UCSD-AML1 (cell line): ENCODE results near the gene SLC44A1.

Experiments used
- DNase-seq: peaks from one replicate; lab custom pipeline; 2025; ENCODE audit not compliant: unreplicated experiment; lab: John Stamatoyannopoulos, UW

SLC44A1 gene

DNA sequence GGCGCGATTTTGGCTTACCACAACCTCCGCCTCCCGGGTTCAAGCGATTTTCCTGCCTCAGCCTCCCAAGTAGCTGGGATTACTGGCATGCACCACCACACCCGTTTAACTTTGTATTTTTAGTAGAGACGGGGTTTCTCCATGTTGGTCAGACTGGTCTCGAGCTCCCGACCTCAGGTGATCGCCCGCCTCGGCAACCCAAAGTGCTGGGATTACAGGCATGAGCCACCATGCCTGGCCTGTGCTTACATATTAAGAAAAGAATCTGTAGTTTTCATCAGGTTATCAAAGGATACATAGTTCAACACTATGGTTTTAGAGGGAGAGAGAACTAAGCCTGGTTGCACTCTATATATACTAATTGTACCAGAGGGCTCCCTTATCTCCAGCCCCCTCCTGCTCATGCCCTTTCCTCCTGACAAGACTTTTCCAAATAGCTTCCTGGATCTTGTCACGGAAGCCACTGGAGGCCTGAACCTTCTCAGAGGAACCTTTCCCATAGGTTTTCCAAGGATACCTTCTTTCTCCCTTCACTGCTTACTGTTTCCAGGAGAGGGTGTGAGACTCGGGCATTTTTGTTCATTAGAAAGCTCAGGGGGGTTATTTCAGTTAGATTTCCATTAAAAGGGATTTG is 53.1 kb downstream of the SLC44A1 start:
- DNase-seq: peak; percentile 14

DNA sequence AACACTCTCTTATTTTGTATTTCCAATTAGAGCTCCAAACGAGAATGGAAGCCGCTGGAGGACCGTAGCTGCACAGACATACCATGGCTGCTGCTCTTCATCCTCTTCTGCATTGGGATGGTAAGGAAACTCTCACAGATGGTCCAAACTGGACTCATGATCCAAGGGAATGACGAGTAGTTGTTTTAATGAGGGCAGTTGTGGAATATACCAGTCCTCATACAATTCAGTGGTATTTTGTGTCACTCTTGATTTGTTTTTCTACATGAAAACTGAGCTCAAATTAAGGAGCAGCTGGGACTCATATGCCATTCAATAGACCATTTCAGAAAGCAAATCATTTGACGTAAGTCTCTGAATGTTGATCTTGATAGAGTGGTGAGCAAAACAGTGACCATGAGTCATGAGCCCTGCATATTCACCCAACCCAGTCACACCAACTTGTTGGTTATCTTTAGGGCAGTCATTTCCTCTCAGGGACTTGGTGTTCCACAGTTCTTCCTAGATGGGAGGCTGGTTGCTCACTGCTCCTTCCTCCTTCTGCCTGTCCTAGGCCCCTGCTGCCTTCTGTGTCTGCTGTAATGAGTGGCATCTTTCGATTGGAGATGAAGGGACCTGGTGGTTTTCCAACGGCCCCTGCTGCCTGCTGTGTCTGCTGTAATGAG is 54.9 kb downstream of the SLC44A1 start:
- DNase-seq: peak; percentile 71

DNA sequence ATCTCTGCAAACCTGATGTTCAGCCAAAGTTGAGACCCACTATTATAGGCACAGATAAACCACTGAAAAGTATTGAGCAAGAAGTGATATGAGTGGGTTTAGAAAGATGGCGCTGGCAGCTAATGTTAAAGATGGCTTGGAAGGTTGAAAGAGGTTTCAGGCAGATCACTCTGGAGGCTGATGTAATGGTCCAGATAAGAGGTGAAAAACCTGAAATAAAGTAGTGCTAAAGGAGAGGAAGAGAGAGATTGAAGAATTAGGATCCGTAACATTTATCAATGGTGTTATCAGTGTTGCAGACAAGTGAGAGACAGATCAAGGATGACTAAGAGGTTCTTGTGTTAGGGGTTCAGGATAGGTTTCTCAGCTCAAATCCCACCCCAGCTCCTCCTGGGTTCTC is 58.3 kb downstream of the SLC44A1 start:
- DNase-seq: no peak

DNA sequence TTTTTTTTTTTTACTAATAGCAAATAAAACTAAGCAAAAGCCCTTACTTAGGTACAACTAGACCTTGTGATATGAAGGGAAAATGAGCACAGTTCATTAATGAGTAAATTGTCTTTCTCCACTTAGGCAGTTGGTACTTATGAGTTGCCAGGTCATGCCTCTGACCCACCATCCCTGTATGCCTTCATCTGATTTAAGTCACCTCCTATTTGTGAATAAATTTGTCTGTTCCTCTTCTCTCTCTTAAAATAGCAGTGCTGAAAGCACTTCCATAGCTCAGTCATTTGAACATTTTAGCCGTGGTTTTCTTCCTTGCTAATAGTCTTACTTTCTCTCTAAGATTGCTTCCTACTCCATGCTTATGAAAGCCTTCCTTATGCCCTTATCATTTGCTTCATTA is 61.4 kb downstream of the SLC44A1 start:
- no peak for DNase-seq

DNA sequence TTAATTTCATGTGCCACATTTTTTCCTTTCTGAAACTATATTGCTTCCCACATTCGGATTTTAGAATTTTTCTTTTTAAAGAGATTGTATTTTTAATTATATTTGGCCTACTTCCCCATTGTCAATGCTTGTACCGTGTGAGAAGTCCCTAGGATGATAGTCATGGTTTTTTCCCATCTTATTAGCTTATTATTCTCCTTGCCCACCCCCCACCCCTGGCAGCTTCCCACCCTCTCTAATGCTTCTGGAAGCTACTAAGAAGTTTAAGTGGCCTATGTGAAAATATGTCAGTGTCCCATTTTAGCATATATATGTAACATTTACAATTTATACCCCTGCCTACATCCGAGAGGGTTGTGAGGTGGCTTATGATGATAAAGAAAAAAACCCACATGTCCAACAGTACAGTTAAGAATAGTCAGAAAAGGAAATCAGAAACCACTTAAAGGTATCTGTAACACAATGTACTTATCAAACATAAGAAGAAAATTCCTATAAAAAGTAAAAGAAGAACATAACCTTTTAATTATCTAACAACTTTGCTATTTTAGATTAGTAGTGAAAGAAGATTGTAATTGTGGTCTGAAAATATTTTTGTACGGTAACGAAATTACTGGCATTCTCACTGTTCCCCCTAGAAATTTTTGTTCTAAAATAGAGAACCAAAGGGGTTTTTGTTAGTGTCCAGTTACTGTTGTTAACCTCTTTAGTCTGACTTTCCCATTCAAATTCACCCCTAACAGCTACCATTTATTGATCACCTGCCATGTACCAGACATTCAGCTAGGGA is 62.1 kb downstream of the SLC44A1 start:
- no peak for DNase-seq

DNA sequence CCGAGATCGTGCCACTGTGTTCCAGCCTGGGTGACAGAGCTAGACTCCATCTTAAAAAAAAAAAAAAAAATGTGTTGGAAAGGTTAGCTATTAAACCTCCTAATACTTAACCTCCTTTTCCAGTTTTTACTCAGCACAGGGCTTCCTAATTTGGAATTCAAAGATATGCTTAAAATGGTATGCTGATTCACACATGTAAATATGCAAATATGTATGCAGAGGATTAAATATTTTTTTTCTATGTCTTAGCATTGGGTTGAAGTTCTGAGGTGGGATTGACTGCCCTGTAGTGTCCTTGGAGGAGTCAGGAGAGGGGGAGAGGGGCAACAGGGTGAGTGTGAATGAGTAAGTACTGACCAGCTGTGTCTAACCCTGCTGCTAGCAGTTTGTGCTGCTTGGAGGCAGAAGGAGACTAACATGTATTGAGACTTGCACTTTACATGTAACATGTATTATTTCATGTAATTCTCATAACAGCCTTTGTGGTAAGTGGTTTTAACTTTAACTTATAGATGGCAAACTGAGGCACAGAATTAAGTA is 63.2 kb downstream of the SLC44A1 start:
- no peak for DNase-seq

DNA sequence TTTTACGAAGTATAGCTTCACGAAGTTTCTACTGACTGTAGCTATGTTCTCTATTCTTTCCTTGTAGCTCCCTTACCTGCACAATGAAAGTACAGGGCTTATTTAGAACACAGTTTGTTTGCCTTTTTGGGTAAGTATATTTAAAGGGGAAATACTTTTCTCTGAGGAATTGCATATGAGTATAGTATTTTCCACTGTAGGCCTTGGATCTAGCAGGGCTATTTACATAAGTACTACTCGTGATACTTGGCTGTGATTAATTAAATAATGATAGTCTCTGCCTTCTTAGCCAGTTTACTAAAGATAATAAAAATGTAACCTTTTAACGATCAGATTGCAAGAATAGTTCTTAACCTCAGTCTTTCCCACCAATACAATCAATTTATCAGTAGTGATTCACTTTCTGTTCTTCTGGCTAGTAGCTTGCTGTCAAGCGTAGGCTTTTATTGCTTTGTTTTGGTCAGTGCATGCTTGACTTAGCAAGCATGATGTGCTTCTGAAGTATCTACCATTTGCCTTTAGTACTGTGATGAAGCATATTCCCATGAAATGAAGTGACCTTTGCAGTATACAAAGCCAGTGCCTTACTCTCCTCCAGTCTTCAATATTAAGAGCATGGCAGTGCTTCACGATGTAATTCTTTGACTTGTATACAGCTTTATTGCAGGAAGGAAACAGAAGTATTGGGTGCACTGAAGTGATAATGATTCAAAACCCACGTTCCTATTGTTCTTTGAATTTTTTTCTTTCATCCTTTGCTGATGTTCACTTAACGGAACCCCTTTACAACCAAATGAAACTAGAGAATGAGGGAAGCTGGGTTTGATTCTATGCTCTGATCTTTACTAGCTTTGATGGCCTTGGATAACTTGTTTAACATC is 64.2 kb downstream of the SLC44A1 start:
- no peak for DNase-seq

DNA sequence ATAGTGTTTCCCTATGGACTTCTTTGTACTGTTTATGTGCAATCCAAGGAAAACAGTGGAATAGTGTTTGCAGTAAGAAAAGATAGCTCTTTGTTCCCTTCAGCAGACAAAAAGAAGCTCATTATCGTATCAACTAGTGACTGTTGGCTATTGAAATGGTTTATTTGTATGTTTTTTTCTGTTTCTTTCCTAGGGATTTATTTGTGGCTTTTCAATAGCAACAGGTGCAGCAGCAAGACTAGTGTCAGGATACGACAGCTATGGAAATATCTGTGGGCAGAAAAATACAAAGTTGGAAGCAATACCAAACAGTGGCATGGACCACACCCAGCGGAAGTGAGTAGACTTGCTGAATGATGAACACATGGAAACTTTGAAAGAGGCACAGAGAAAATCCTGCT is 65.1 kb downstream of the SLC44A1 start:
- DNase-seq: no peak

DNA sequence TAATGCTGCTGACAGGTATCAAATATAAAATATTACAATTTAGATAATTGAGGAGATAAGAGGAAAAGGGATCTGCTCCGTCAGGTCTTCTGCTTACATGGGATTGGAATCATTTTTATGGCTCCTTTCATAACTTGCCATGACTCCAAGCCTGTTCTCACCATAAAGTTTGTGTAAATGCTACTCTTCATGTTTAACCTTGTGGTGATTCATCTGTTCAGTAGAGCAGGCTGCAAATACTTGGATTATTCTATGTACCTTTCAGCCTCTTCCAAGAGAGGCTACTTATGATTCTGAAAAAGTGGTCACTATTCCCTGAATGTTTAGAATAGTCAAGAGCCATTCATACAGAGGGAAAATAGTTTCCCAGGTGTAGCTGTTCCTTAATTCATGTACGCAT is 66.9 kb downstream of the SLC44A1 start:
- no peak for DNase-seq

DNA sequence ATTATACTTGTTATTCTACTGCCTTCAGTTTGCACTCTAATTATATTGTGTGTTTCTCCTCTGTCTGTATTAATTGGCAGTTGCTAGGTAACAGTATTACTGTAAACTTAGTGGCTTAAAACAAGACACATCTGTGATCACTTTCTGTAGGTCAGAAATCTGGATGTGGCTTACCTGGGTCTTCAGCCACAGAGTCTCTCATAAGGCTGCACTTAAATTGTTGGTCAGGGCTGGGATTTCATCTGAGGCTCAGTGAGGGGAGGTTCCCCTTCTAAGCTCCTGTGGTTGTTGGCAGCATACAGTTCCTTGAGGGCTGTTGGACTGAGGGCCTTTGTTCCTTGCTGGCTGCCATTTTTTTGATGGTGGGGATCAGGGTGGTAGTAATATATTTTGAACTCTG is 68.8 kb downstream of the SLC44A1 start:
- no peak for DNase-seq

DNA sequence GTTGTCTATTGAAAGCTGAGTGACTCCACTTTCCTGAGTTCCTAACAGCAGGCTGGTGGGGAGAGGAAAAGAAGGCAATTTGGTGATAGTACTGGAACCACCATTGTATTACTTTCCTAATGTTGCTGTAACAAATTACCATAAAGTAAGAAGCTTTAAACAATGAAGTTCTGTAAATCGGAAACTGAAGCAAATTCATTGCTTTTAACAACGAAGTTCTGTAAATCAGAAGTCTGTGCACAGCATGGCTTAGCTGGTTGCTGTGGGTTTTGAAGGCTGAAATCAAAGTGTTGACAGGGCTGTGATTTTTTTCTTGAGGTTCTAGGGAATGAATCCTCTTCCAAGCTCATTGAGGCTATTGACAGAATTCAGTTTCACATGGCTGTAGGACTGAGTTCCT is 72.3 kb downstream of the SLC44A1 start:
- no peak for DNase-seq

DNA sequence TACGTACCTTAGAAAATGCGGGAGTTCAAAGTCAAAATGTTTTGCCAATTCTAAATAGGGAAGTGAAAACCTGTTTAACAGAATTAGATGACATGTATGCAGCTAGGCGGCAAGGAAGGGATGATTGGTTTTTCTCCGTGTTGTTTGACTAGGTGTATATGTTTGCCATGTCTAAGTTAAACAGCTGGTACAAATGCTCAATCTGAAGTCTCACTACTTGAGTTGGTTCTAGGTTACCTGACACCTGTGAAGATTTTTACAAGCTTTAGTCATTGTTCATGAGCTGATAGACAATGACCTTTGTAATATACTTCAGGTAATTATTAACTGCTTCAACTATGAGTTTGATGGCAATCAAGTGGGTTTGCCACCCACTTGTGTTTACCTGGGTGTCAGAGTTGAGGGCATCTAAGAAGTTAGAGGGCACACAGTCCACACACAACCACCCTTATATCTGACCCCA is 74.3 kb downstream of the SLC44A1 start:
- DNase-seq: no peak

DNA sequence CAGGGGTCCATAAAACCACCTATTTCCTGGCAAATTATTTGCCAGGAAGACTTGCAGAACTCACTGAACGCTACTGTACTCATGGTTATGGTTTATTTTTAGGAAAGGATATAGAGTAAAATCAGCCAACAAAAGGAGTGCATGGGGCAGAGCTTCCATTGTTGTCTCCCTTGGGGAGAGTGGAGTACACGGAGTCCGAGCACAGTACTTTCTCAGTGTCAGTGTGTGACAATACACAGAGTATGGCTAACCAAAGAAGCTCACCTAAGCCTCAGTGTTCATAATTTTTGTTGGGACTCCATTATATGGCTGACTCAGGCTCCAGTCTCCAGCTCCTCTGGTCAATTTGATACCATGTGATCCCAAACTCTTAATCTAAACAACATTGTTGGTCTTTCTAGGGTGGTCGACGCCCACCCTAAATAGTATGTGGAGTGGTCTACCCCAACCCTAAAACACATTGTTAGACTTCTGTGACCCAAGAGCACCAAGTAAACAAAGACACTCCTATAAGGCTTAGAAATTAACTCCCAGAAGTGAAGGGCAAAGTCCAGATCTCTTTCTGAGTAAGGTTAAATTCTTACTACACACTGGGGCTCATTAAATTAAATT is 74.9 kb downstream of the SLC44A1 start:
- DNase-seq: no peak

DNA sequence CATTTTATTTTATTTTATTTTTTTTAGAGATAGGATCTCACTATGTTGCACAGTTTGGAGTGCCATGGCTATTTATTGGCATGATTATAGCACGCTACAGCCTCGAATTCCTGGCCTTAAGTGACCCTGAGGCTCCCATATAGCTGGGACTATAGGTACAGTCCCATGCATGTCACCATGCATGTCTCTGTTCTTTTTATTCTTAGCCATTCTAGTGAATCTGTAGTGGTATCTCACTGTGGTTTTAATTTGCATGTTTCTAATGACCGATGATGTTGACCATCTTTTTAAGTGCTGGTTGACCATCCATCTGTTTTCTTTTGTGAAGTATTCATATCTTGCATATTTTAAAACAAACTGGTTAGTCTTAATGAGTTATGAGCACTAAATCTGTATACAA is 76.1 kb downstream of the SLC44A1 start:
- no peak for DNase-seq

DNA sequence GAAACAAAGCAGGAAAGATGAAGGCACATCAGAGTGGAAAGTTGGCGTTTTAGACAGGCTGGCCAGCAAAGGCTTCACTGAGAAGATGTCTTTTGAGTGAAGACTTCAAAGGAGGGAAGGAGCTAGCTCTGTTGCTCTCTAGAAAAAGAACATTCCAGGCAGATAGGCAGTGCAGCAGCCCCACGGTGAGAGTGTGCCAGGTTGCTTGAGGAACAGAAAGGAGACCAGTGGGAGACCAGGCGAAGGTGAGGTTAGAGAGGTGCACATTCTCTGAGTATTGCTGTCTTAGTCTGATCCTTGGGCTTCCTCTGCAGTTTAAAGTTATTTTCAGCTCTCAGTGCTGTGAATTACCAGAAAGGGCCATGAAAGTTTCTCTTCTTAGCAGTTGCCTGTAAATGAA is 83.8 kb downstream of the SLC44A1 start:
- no peak for DNase-seq

DNA sequence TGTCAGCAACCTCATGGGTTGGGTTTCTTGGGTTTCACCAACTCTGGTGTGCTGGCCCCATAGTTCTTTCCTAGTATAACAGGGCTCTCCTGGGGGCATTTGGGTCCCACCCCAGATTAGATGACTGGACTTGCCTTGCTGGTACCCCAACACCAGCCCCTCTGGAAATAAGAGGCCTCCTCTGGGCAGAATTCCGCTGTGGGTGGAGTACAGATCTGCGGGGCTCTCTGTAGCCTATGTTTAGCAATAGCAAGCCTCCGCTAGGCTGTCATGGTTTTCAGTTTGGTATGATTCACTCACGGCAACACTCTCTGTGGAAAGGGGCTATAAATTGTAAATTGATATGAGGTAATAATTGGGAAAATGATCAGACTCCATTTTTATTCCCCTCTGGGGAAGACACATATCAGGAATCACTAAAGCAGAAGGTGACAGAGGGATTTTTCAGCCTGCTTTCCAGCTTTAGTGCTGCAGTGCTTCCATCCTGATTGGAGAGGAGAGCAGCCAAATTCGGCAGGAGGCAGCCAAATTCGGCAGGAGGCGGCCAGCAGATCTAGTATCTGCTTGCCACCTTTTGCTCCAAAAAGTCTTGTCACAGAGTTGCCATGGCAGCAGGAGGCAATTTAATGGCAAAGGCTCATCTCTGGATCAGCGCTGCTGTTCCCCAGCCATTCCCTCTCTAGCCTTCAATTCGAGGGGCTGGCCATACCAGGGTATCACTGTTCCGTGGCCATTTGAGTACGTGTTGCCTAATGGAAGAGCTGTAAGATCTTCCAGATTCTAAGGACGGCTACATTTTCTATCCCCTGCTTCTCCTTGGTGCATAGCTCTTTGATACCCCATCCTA is 84.6 kb downstream of the SLC44A1 start:
- DNase-seq: no peak

DNA sequence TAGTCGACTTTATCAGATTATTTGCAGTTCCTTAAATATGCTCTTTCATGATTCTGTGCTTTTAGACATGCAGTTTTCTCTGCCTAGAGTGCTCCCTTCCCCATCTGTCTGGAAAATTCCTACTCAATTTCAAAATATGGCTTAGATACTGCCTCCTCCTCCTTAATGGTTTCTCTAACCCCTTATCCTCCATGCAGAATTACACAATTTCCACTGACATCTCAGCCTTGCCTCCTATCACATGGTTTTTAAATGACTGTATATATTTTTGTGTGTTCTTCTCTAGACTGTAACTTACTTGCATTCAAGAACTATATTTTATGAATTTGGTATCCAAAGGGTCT is 85.2 kb downstream of the SLC44A1 start:
- no peak for DNase-seq

DNA sequence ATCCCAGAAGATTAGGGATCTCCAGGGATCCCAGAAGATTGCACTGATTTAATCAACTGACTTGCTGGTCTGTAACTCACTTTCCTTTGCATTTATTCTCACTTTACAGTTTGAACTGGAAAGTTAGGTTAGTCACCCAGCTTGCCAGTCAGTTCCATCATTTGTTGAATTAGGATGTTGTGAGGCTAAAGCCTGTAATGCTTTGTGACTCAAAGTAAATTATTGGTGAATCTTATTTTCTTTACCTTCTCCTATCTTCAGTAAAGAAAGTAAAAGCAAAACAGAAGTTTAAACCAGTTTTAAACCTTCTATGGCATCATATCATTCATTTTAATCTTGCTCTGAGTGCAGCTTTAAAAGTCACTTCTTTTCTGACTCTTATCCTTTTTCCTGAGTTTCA is 85.8 kb downstream of the SLC44A1 start:
- DNase-seq: no peak

DNA sequence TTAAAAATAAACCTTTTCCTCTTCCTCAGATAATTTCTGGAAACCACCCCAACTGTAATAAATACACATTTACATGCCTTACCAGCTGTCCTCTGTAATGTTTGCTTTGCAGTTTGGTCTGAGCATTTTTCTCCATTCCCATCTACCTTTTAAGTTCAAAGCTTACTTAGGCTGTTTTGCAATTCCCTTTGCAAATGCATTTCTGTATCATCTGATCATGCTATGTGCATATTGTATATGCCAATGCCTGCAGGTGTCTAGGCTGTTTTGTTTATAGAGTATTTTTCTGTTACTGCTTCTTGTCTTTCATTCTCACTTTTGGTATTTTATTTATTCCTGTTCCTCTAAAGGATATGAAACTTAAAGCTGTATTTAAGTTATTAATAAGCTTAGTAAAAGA is 86.3 kb downstream of the SLC44A1 start:
- DNase-seq: no peak

DNA sequence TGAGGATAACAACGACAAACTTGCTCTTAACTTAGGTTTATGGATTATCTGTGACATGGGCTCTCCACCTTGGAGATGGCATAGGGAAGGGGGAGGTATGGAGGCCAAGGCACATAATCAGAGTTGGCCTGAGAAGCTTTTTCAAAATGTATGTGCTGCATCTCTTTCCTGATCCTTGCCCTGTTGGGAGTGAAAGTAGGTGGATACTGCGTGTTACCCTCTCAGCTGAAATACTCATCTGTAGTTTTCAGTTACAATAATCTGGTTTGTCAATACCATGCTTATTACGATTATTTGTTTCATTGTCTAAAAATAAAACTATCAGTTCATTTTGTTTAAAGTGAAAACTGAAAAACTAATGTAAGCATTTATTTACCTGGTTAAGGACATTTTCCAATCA is 86.7 kb downstream of the SLC44A1 start:
- no peak for DNase-seq
